CD14-positive monocyte (primary cell): Measurements from ENCODE around the gene ZCCHC17. TPM values are rescaled to one million over a fixed set of nuclear protein-coding genes. Genes with fewer than 3 reads are reported as not detected.
A peak's percentile ranks its signal among the peaks of the same experiment; 100 is the strongest.

ENCODE experiments used
- DNase-seq, 3 donors: peaks; one replicate each; pipeline ENCODE4 v3.0.0-alpha.2; 2011 to 2022
- H2AFZ ChIP-seq: 2 replicates; pipeline ENCODE4 v1.6.0; 2012; ENCODE audit warnings: mild to moderate bottlenecking, low read depth, low read length, inconsistent platforms; ENCODE audit not compliant: insufficient read depth, poor library complexity, severe bottlenecking
- H3K27ac ChIP-seq, 2 donors: 1 replicate in 1 of 2; 2 replicates in 1 of 2; pipeline ENCODE4 v1.5.1; 2012 to 2013; ENCODE audit warnings: low read length in 2 of 2, control low read depth in 1 of 2, inconsistent platforms in 1 of 2, low read depth in 1 of 2, mild to moderate bottlenecking in 1 of 2
- H3K27me3 ChIP-seq, 2 donors: one replicate each; pipeline versions ENCODE4 v1.6.0 to v1.6.1; 2011 to 2013; ENCODE audit warnings: low read length in 2 of 2; ENCODE audit not compliant: control insufficient read depth in 2 of 2, insufficient read depth in 2 of 2
- H3K36me3 ChIP-seq, 2 donors: replicated peaks in 1 of 2; 1 replicate in 1 of 2; 2 replicates in 1 of 2; pipeline versions ENCODE4 v1.5.1 to v1.6.1; 2012 to 2013; ENCODE audit warnings: low read length in 2 of 2, control low read depth in 1 of 2, inconsistent platforms in 1 of 2, mild to moderate bottlenecking in 1 of 2; ENCODE audit not compliant: insufficient read depth in 2 of 2, control insufficient read depth in 1 of 2
- H3K4me1 ChIP-seq, 2 donors: 1 replicate in 1 of 2; 2 replicates in 1 of 2; pipeline versions ENCODE4 v1.5.1 to v1.6.1; 2012 to 2013; ENCODE audit warnings: low read length in 2 of 2, control low read depth in 1 of 2, inconsistent platforms in 1 of 2, mild to moderate bottlenecking in 1 of 2, moderate library complexity in 1 of 2; ENCODE audit not compliant: insufficient read depth in 2 of 2, control insufficient read depth in 1 of 2
- H3K4me2 ChIP-seq: replicated peaks from 2 replicates; pipeline ENCODE3; 2012; ENCODE audit warnings: low read length, moderate library complexity, mild to moderate bottlenecking; ENCODE audit not compliant: poor library complexity, severe bottlenecking; ENCODE audit errors: extremely low read depth
- H3K4me3 ChIP-seq, 3 experiments: fragments of 200-600 bp in 1 of 3; sonication (generic) in 1 of 3; replicated peaks in 1 of 3; 1 replicate in 2 of 3; 2 replicates in 1 of 3; pipeline ENCODE4 v1.5.1; 2011 to 2013; ENCODE audit warnings: low read length in 3 of 3, mild to moderate bottlenecking in 3 of 3, control low read depth in 2 of 3, low read depth in 2 of 3, inconsistent platforms in 1 of 3, moderate library complexity in 1 of 3
- H3K79me2 ChIP-seq: 2 replicates; pipeline ENCODE4 v1.6.0; 2012; ENCODE audit warnings: mild to moderate bottlenecking, control low read depth, inconsistent platforms, low read length, moderate library complexity; ENCODE audit not compliant: insufficient read depth
- H3K9ac ChIP-seq: 2 replicates; pipeline ENCODE4 v1.6.0; 2017; ENCODE audit warnings: low read length, mild to moderate bottlenecking; ENCODE audit not compliant: insufficient read depth, poor library complexity, severe bottlenecking
- H3K9me3 ChIP-seq, 2 donors: replicated peaks in 1 of 2; 1 replicate in 1 of 2; 2 replicates in 1 of 2; pipeline versions ENCODE4 v1.5.1 to v1.6.1; 2012 to 2013; ENCODE audit warnings: low read length in 2 of 2, control low read depth in 1 of 2; ENCODE audit not compliant: control insufficient read depth in 1 of 2, insufficient read depth in 1 of 2
- H4K20me1 ChIP-seq: 2 replicates; pipeline ENCODE4 v1.6.0; 2012; ENCODE audit warnings: mild to moderate bottlenecking, low read length, control low read depth, moderate library complexity; ENCODE audit not compliant: insufficient read depth
- H3K27ac Mint-ChIP-seq, 7 donors: one replicate each; pipeline ENCODE4 v1.8.0; 2020; ENCODE audit warnings: mild to moderate bottlenecking in 7 of 7, mixed read lengths in 7 of 7, moderate library complexity in 6 of 7, inconsistent platforms in 2 of 7
- H3K27me3 Mint-ChIP-seq, 3 donors: one replicate each; pipeline ENCODE4 v1.8.0; 2021 to 2022; ENCODE audit warnings: low read depth in 3 of 3, mild to moderate bottlenecking in 3 of 3, mixed read lengths in 3 of 3, moderate library complexity in 3 of 3, inconsistent platforms in 1 of 3
- H3K36me3 Mint-ChIP-seq, 2 donors: one replicate each; pipeline ENCODE4 v1.8.0; 2020; ENCODE audit warnings: mixed read lengths in 2 of 2, inconsistent platforms in 1 of 2, mild to moderate bottlenecking in 1 of 2
- H3K4me1 Mint-ChIP-seq: one replicate; pipeline ENCODE4 v1.8.0; 2020; ENCODE audit warnings: mild to moderate bottlenecking, mixed read lengths
- H3K4me3 Mint-ChIP-seq, 2 donors: one replicate each; pipeline ENCODE4 v1.8.0; 2020; ENCODE audit warnings: mild to moderate bottlenecking in 2 of 2, mixed read lengths in 2 of 2, moderate library complexity in 1 of 2
- H3K9me3 Mint-ChIP-seq, 7 donors: one replicate each; pipeline ENCODE4 v1.8.0; 2020 to 2022; ENCODE audit warnings: mixed read lengths in 7 of 7, mild to moderate bottlenecking in 6 of 7, moderate library complexity in 6 of 7, inconsistent platforms in 2 of 7
- WGBS: methylation state at CpG from one replicate; pipeline ENCODE4 v1.1.5; 2013; ENCODE audit warnings: missing lambda C conversion rate; ENCODE audit not compliant: insufficient coverage; 5-methylcytosine and 5-hydroxymethylcytosine counted together
- intact Hi-C, 2 donors: fragments of 100-400 bp; cut with micrococcal nuclease; formaldehyde crosslinking; loops; one replicate each; pipeline versions ENCODE4 v1.15.0 to v1.15.1; 2023
- polyA plus RNA-seq, 3 donors: library from polyadenylated mRNA; depleted of rRNA in 1 of 3; unstranded in 2 of 3; stranded (reverse) in 1 of 3; fragments of 300-500 nt in 2 of 3; fragments of >200 nt in 1 of 3; fragmentation: Illumina TruSeq in 2 of 3; gene quantifications; 1 replicate in 2 of 3; 2 replicates in 1 of 3; pipeline ENCODE4 v1.2.3, GENCODE V29; 2012 to 2021
- TF ChIP-seq, protein P1 (sequence below): fragments of 200-600 bp; IDR thresholded peaks from one replicate; pipeline ENCODE4 v1.8.0; 2022; ENCODE audit warnings: antibody characterized with exemption, mild to moderate bottlenecking

Gene ZCCHC17
- polyA plus RNA-seq, 3 donors = 17.0 to 32.3 (median 29.3) TPM

DNA sequence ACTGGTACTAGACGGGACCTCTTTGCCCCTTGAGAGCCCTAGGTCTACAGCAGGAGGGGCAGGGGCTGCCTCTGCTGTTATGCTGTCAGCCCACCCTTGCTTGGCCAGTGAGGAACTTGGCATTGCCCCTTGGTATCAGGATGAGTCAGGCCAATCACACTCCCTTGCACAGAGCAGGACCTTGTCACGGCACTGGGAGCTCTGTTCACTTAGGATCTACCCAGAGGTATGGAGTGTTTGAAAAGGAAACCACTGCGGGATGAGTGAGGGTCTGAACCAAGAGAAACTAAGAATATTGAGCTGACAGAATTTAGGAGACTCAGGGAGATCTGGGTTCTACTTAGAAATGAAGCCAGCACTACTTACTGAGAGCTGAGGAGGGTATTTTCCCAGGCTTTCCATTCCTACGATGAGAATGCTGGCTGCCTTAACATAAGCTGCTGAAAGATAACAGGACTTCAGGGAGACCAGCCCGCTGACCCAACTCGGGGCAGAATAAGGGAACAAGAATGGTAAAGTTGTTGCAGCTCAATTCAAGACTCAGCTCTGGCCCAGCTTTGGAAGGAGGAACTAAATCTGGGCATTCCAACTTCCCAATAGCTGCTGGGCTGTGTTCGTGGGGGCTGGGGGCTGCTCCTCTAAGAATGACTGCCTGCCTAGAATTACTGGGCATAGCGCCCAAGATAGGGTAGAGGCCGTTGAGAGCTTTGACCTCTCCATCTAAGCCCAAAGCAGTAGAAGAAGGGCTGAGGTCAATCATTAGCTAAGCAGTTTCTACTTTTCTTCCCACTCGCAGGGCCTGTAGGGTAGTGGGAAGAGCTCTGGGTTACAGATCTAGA, 74.5 kb downstream of the ZCCHC17 start:
- H3K9me3 ChIP-seq = no peaks in the 10 kb centered on the region
- H3K4me2 ChIP-seq = no peak overlapping the region
- Mint-ChIP-seq H3K4me3 (no peak overlapping the region), H3K4me1 (peaks cover 21% of the 10 kb centered on the region), H3K36me3 (peaks cover 12 to 18% of the 10 kb centered on the region in 2 donors), H3K27ac (peak overlapping the region in 1 of 7 donors; percentile 72), H3K27me3 (peaks cover 16 to 24% (median 24%) of the 10 kb centered on the region in 3 donors), H3K9me3 (peaks cover 0 to 2% (median 0%) of the 10 kb centered on the region in 7 donors)
- H3K4me3 ChIP-seq = no peak overlapping the region
- peaks cover 0 to 13% of the 10 kb centered on the region in 2 donors for H3K27me3 ChIP-seq
- H3K9ac ChIP-seq = no peak overlapping the region
- H2AFZ ChIP-seq = no peak overlapping the region
- H3K36me3 ChIP-seq = peaks cover 3 to 14% of the 10 kb centered on the region in 2 donors
- TF ChIP-seq, protein P1, sequence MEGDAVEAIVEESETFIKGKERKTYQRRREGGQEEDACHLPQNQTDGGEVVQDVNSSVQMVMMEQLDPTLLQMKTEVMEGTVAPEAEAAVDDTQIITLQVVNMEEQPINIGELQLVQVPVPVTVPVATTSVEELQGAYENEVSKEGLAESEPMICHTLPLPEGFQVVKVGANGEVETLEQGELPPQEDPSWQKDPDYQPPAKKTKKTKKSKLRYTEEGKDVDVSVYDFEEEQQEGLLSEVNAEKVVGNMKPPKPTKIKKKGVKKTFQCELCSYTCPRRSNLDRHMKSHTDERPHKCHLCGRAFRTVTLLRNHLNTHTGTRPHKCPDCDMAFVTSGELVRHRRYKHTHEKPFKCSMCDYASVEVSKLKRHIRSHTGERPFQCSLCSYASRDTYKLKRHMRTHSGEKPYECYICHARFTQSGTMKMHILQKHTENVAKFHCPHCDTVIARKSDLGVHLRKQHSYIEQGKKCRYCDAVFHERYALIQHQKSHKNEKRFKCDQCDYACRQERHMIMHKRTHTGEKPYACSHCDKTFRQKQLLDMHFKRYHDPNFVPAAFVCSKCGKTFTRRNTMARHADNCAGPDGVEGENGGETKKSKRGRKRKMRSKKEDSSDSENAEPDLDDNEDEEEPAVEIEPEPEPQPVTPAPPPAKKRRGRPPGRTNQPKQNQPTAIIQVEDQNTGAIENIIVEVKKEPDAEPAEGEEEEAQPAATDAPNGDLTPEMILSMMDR = no peak
- H3K27ac ChIP-seq = no peak overlapping the region
- intact Hi-C loops = no loop called here
- peak in 2 of 3 donors; percentile 10 to 41 for DNase-seq
- H4K20me1 ChIP-seq = no peaks in the 10 kb centered on the region
- H3K4me1 ChIP-seq = peaks cover 12 to 16% of the 10 kb centered on the region in 2 donors
- H3K79me2 ChIP-seq = no peaks in the 10 kb centered on the region
- WGBS = 62% methylated on average over 6 of the region's 10 CpGs

GRCh38 chr1:31372051-31372450, 75.2 kb downstream of the ZCCHC17 start:
- H3K27ac Mint-ChIP-seq = no peak overlapping the region
- peaks cover 21% of the 10 kb centered on the region for H3K4me1 Mint-ChIP-seq
- Histone ChIP-seq H3K4me1 (peaks cover 12 to 16% of the 10 kb centered on the region in 2 donors), H3K36me3 (peaks cover 0 to 7% of the 10 kb centered on the region in 2 donors), H3K4me3 (no peak overlapping the region), H3K27ac (no peak overlapping the region), H3K9me3 (no peaks in the 10 kb centered on the region), H3K27me3 (peaks cover 0 to 13% of the 10 kb centered on the region in 2 donors), H3K79me2 (no peaks in the 10 kb centered on the region), H3K9ac (no peak overlapping the region), H4K20me1 (no peaks in the 10 kb centered on the region), H3K4me2 (no peak overlapping the region), H2AFZ (no peak overlapping the region)
- peak overlapping the region in 1 of 2 donors; percentile 75 for H3K4me3 Mint-ChIP-seq
- peaks cover 0 to 2% (median 0%) of the 10 kb centered on the region in 7 donors for H3K9me3 Mint-ChIP-seq
- intact Hi-C loops = no loop called here
- no peak for DNase-seq
- peaks cover 5 to 13% of the 10 kb centered on the region in 2 donors for H3K36me3 Mint-ChIP-seq
- WGBS = 100% methylated on average over 1 of the region's 3 CpGs
- TF ChIP-seq, protein P1 = no peak
- H3K27me3 Mint-ChIP-seq = peaks cover 18 to 24% (median 24%) of the 10 kb centered on the region in 3 donors
